HEK293T (cell line): Measurements from ENCODE around the gene M1AP.

Experiments used
- CTCF ChIA-PET: fragments of 350-600 bp; formaldehyde crosslinking; extraction: SDS; loops from one replicate; lab custom pipeline; 2021; ENCODE audit warnings: antibody characterized with exemption, inconsistent platforms; lab: Yijun Ruan, JAX
- POLR2A ChIA-PET: fragments of 350-600 bp; formaldehyde crosslinking; extraction: SDS; loops from one replicate; lab custom pipeline; 2020; ENCODE audit warnings: antibody characterized with exemption, inconsistent platforms; lab: Yijun Ruan, JAX
- DNase-seq: peaks from one replicate; pipeline ENCODE4 v3.0.0; 2012; ENCODE audit warnings: mixed read lengths; ENCODE audit errors: extremely low spot score
- ARNT ChIP-seq: fragments of 450-650 bp; IDR thresholded peaks from 2 replicates; pipeline ENCODE4 v1.6.1; 2017; ENCODE audit warnings: mild to moderate bottlenecking
- BHLHE40 ChIP-seq: fragments of 450-650 bp; IDR thresholded peaks from 2 replicates; pipeline ENCODE4 v1.6.1; 2016; ENCODE audit warnings: mild to moderate bottlenecking, moderate library complexity, borderline replicate concordance
- CTBP1 ChIP-seq: fragments of 450-650 bp; IDR thresholded peaks from 2 replicates; pipeline ENCODE4 v1.6.1; 2016; ENCODE audit warnings: borderline replicate concordance
- ELF4 ChIP-seq: fragments of 450-650 bp; IDR thresholded peaks from 2 replicates; pipeline ENCODE4 v1.6.1; 2017; ENCODE audit warnings: antibody characterized with exemption
- FOXA1 ChIP-seq: fragments of 450-650 bp; IDR thresholded peaks from 2 replicates; pipeline ENCODE4 v1.6.1; 2016; ENCODE audit warnings: mild to moderate bottlenecking
- FOXK2 ChIP-seq: fragments of 450-650 bp; IDR thresholded peaks from 2 replicates; pipeline ENCODE4 v1.6.1; 2016; ENCODE audit warnings: mild to moderate bottlenecking
- FOXM1 ChIP-seq: fragments of 450-650 bp; IDR thresholded peaks from 2 replicates; pipeline ENCODE4 v1.6.1; 2017; ENCODE audit warnings: mild to moderate bottlenecking, borderline replicate concordance
- HDGF ChIP-seq: fragments of 450-650 bp; IDR thresholded peaks from 2 replicates; pipeline ENCODE4 v1.6.1; 2017; ENCODE audit warnings: antibody characterized with exemption, borderline replicate concordance
- L3MBTL2 ChIP-seq: fragments of 450-650 bp; conservative IDR thresholded peaks from 2 replicates; pipeline ENCODE4 v1.6.1; 2016; ENCODE audit warnings: mild to moderate bottlenecking
- LEF1 ChIP-seq: fragments of 450-650 bp; IDR thresholded peaks from 2 replicates; pipeline ENCODE4 v1.6.1; 2017; ENCODE audit warnings: mild to moderate bottlenecking, borderline replicate concordance
- NFRKB ChIP-seq: fragments of 450-650 bp; IDR thresholded peaks from 2 replicates; pipeline ENCODE4 v1.6.1; 2016; ENCODE audit warnings: mild to moderate bottlenecking, moderate library complexity
- SP1 ChIP-seq: fragments of 450-650 bp; IDR thresholded peaks from 2 replicates; pipeline ENCODE4 v1.6.1; 2017
- SUZ12 ChIP-seq: fragments of 450-650 bp; IDR thresholded peaks from 2 replicates; pipeline ENCODE4 v1.6.1; 2016; ENCODE audit warnings: mild to moderate bottlenecking
- TARDBP ChIP-seq: fragments of 450-650 bp; IDR thresholded peaks from 2 replicates; pipeline ENCODE4 v1.6.1; 2016
- ZNF384 ChIP-seq: fragments of 450-650 bp; IDR thresholded peaks from 2 replicates; pipeline ENCODE4 v1.6.1; 2016
- TF ChIP-seq, protein P1 (sequence below): fragments of 450-650 bp; IDR thresholded peaks from 2 replicates; pipeline ENCODE4 v1.6.1; 2016

M1AP gene

GRCh38 chr2:74690571-74690970, 42.4 kb upstream of the M1AP start:
- DNase-seq: peak; percentile 61
- POLR2A ChIA-PET: no interaction called here
- TF ChIP-seq FOXK2: no peak
- TF ChIP-seq, protein P1, sequence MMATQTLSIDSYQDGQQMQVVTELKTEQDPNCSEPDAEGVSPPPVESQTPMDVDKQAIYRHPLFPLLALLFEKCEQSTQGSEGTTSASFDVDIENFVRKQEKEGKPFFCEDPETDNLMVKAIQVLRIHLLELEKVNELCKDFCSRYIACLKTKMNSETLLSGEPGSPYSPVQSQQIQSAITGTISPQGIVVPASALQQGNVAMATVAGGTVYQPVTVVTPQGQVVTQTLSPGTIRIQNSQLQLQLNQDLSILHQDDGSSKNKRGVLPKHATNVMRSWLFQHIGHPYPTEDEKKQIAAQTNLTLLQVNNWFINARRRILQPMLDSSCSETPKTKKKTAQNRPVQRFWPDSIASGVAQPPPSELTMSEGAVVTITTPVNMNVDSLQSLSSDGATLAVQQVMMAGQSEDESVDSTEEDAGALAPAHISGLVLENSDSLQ: peak; percentile 62; the same call in 1 of the 2 replicates
- CTCF ChIA-PET: interaction anchor here (0.6 to 1.6 kb wide), 3 partner anchors 10 to 212 kb away, joined by 5 to 19 read pairs (median 7); no protein-coding TSS in a partner anchor

- ChIA-PET CTCF (no interaction called here), POLR2A (no interaction called here)
- TF ChIP-seq ARNT (no peak), BHLHE40 (no peak), NFRKB (no peak), FOXA1 (no peak), CTBP1 (no peak), FOXK2 (no peak), L3MBTL2 (no peak), LEF1 (no peak), TARDBP (no peak), SUZ12 (no peak), ELF4 (no peak)
- TF ChIP-seq, protein P1: no peak
- DNase-seq: no peak
These were observed 41.5 kb upstream of the M1AP start for GRCh38 chr2:74689671-74690070.

GRCh38 chr2:74688881-74689280, 40.8 kb upstream of the M1AP start:
- ChIA-PET POLR2A (no interaction called here), CTCF (no interaction called here)
- TF ChIP-seq FOXM1 (no peak), ZNF384 (no peak), SUZ12 (no peak), ARNT (no peak), CTBP1 (no peak)
- TF ChIP-seq, protein P1: no peak
- DNase-seq: no peak

GRCh38 chr2:74685408-74685807, 37.3 kb upstream of the M1AP start:
- ChIA-PET POLR2A (no interaction called here), CTCF (no interaction called here)
- DNase-seq: no peak
- TF ChIP-seq ZNF384: no peak
- no peak for TF ChIP-seq ARNT
- TF ChIP-seq L3MBTL2: no peak
- TF ChIP-seq FOXA1: no peak
- no peak for TF ChIP-seq ELF4
- no peak for TF ChIP-seq FOXM1
- TF ChIP-seq SUZ12: no peak
- no peak for TF ChIP-seq LEF1
- TF ChIP-seq FOXK2: no peak
- no peak for TF ChIP-seq NFRKB
- TF ChIP-seq TARDBP: no peak
- no peak for TF ChIP-seq SP1

GRCh38 chr2:74682501-74682900, 34.4 kb upstream of the M1AP start:
- ChIA-PET CTCF (no interaction called here), POLR2A (no interaction called here)
- TF ChIP-seq CTBP1 (no peak), HDGF (no peak), LEF1 (no peak), ELF4 (no peak), SP1 (no peak), SUZ12 (no peak), FOXM1 (no peak), ZNF384 (no peak), TARDBP (no peak), NFRKB (no peak)
- TF ChIP-seq, protein P1: no peak
- no peak for DNase-seq

DNA sequence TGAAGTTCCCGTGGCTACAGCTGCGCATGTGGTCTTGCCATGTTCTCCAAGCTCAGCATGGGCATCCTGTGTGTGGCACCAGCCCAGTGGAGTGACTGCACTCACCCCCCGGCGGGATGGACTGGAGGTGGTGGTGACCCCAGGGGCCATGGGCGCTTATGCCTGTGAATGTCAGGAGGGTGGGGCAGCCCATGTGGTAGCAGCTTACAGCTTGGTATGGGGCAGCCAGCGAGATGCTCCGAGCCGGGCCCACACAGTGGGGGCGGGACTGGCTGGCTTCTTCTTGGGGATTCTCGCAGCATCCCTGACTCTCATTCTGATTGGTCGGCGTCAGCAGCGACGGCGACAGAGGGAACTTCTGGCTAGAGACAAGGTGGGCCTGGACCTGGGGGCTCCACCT, 31.5 kb upstream of the M1AP start:
- no peak for DNase-seq
- ChIA-PET CTCF (no interaction called here), POLR2A (no interaction called here)
- TF ChIP-seq ARNT: no peak

DNA sequence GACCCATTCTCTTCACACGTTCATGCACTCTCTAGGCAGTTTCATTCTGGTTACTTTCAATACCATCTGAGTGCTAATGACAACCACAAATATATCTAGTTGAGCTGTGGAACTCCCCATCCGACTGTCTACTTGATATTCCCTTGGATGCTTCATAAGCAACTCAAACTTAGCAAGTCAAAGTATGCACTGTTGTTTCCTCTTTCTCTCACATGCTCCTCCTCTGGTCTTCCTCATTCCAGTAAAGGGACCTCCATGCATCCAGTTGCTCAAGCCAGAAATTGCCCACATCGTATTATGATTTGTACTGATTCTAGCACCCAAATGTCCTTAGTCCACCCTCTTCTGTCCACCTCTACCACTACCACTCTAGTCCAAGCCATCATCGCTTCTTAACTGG, 28.2 kb upstream of the M1AP start:
- ChIA-PET POLR2A (no interaction called here), CTCF (no interaction called here)
- TF ChIP-seq FOXA1 (no peak), FOXK2 (no peak), L3MBTL2 (no peak), SUZ12 (no peak), ARNT (no peak), FOXM1 (no peak), ZNF384 (no peak), TARDBP (no peak), NFRKB (no peak), ELF4 (no peak), BHLHE40 (no peak)
- TF ChIP-seq, protein P1: no peak
- DNase-seq: no peak
